ENCODE data around the gene NAGS. TPM values are rescaled to one million over a fixed set of nuclear protein-coding genes. Genes with fewer than 3 reads are reported as not detected.

NAGS gene
- total RNA-seq, 1 experiment from 2014 or later, result 10.0 TPM

DNA sequence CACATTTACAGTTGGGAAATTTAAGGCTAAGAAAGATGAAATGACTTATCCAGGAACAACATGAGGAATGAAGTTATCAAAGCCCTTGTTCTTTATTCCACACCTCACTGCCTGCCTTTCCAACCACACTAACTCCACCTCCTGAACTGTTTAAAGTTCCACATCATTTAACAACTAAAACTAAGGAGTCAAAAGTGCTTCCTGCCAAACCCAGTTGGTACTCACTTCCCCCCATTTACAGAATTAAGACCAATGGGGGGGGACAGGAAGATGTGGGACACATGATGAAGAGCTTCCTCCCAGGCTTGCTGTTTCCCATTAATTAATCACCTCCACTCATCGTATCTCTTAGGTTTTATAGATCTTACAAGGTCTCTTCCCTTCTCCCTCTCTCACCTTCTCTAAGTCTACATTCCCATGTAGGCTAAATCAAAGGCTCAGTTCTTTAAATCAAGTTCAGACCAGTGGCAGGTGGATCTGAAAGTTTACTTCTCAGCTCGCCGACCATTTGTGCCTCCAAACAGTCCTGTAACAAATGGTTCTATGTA lies 29.5 kb downstream of the NAGS start:
- TF ChIP-seq, protein P1, sequence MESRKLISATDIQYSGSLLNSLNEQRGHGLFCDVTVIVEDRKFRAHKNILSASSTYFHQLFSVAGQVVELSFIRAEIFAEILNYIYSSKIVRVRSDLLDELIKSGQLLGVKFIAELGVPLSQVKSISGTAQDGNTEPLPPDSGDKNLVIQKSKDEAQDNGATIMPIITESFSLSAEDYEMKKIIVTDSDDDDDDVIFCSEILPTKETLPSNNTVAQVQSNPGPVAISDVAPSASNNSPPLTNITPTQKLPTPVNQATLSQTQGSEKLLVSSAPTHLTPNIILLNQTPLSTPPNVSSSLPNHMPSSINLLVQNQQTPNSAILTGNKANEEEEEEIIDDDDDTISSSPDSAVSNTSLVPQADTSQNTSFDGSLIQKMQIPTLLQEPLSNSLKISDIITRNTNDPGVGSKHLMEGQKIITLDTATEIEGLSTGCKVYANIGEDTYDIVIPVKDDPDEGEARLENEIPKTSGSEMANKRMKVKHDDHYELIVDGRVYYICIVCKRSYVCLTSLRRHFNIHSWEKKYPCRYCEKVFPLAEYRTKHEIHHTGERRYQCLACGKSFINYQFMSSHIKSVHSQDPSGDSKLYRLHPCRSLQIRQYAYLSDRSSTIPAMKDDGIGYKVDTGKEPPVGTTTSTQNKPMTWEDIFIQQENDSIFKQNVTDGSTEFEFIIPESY (IDR thresholded peaks at IDR 0.05; ENCODE audit: extremely low read depth, insufficient replicate concordance, low read length), result no peak
- no peak for TF ChIP-seq CEBPB (IDR thresholded peaks at IDR 0.05; ENCODE audit: low read depth)
- no peak for TF ChIP-seq ZFX (IDR thresholded peaks at IDR 0.05)
- TF ChIP-seq RAD21 (IDR thresholded peaks at IDR 0.05; ENCODE audit: low read depth), result no peak
- TF ChIP-seq EZH2phosphoT487 (IDR thresholded peaks at IDR 0.05; ENCODE audit: borderline replicate concordance), result no peak
- TF ChIP-seq EGR1 (IDR thresholded peaks at IDR 0.05; ENCODE audit: low read depth), result no peak
- TF ChIP-seq, protein P2, sequence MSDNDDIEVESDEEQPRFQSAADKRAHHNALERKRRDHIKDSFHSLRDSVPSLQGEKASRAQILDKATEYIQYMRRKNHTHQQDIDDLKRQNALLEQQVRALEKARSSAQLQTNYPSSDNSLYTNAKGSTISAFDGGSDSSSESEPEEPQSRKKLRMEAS (IDR thresholded peaks at IDR 0.05), result no peak
- no peak for TF ChIP-seq SRF (IDR thresholded peaks at IDR 0.05; ENCODE audit: low read depth)
- TF ChIP-seq POLR2AphosphoS5 (IDR thresholded peaks at IDR 0.05; ENCODE audit: low read depth, low read length), result no peak
- TF ChIP-seq, protein P3, sequence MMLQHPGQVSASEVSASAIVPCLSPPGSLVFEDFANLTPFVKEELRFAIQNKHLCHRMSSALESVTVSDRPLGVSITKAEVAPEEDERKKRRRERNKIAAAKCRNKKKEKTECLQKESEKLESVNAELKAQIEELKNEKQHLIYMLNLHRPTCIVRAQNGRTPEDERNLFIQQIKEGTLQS (IDR thresholded peaks at IDR 0.05), result no peak
- TF ChIP-seq SIN3A (IDR thresholded peaks at IDR 0.05; ENCODE audit: low read depth), result no peak
- TF ChIP-seq, protein P4, sequence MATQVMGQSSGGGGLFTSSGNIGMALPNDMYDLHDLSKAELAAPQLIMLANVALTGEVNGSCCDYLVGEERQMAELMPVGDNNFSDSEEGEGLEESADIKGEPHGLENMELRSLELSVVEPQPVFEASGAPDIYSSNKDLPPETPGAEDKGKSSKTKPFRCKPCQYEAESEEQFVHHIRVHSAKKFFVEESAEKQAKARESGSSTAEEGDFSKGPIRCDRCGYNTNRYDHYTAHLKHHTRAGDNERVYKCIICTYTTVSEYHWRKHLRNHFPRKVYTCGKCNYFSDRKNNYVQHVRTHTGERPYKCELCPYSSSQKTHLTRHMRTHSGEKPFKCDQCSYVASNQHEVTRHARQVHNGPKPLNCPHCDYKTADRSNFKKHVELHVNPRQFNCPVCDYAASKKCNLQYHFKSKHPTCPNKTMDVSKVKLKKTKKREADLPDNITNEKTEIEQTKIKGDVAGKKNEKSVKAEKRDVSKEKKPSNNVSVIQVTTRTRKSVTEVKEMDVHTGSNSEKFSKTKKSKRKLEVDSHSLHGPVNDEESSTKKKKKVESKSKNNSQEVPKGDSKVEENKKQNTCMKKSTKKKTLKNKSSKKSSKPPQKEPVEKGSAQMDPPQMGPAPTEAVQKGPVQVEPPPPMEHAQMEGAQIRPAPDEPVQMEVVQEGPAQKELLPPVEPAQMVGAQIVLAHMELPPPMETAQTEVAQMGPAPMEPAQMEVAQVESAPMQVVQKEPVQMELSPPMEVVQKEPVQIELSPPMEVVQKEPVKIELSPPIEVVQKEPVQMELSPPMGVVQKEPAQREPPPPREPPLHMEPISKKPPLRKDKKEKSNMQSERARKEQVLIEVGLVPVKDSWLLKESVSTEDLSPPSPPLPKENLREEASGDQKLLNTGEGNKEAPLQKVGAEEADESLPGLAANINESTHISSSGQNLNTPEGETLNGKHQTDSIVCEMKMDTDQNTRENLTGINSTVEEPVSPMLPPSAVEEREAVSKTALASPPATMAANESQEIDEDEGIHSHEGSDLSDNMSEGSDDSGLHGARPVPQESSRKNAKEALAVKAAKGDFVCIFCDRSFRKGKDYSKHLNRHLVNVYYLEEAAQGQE (IDR thresholded peaks at IDR 0.05; ENCODE audit: low read depth), result no peak
- no peak for TF ChIP-seq ELF1 (IDR thresholded peaks at IDR 0.05; ENCODE audit: borderline replicate concordance, low read depth)
- TF ChIP-seq YY1 (IDR thresholded peaks at IDR 0.05; ENCODE audit: extremely low read depth, insufficient replicate concordance, low read depth, low read length), result no peak
- no peak for TF ChIP-seq ZNF274 (IDR thresholded peaks at IDR 0.05; ENCODE audit: low read depth, low read length)
- TF ChIP-seq, protein P5, sequence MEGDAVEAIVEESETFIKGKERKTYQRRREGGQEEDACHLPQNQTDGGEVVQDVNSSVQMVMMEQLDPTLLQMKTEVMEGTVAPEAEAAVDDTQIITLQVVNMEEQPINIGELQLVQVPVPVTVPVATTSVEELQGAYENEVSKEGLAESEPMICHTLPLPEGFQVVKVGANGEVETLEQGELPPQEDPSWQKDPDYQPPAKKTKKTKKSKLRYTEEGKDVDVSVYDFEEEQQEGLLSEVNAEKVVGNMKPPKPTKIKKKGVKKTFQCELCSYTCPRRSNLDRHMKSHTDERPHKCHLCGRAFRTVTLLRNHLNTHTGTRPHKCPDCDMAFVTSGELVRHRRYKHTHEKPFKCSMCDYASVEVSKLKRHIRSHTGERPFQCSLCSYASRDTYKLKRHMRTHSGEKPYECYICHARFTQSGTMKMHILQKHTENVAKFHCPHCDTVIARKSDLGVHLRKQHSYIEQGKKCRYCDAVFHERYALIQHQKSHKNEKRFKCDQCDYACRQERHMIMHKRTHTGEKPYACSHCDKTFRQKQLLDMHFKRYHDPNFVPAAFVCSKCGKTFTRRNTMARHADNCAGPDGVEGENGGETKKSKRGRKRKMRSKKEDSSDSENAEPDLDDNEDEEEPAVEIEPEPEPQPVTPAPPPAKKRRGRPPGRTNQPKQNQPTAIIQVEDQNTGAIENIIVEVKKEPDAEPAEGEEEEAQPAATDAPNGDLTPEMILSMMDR (IDR thresholded peaks at IDR 0.05 in 2 of 3, conservative IDR thresholded peaks at IDR 0.05 in 1 of 3; ENCODE audit: borderline replicate concordance in 1 of 3, insufficient read depth in 1 of 3, low read depth in 2 of 3, low read length in 2 of 3), result no peak
- no peaks in the 10 kb centered on the region for H3K9me2 ChIP-seq (ENCODE audit: insufficient read depth)
- ChIA-PET POLR2A (no interaction called here), CTCF (no interaction called here), RAD21 (ENCODE audit: low non-redundant PET in 1 of 2, low total read pairs in 2 of 2, uncharacterized antibody in 2 of 2, unreplicated experiment in 2 of 2) (no interaction called here)
- H3K4me3 ChIP-seq (replicated peaks in 1 of 2; ENCODE audit: low read depth in 1 of 2, low read length in 2 of 2), result no peak overlapping the region
- intact Hi-C loops (cut with micrococcal nuclease), result no loop called here
- no peak overlapping the region for H3K9ac ChIP-seq (ENCODE audit: low read length)
- no peaks in the 10 kb centered on the region for H3K4me1 ChIP-seq (ENCODE audit: control insufficient read depth in 1 of 2, insufficient read depth in 2 of 2, low read length in 2 of 2)
- no peaks in the 10 kb centered on the region for H3K9me3 ChIP-seq (ENCODE audit: control insufficient read depth in 1 of 2, insufficient read depth in 1 of 2, low read depth in 1 of 2, low read length in 2 of 2)
- ATAC-seq, result no peak
- 0 out of 2 replicates have a peak, but pooled peaks cover 5% of the 10 kb centered on the region for H4K20me1 ChIP-seq (ENCODE audit: insufficient read depth)
- H3K36me3 ChIP-seq (ENCODE audit: control insufficient read depth in 1 of 2, insufficient read depth in 2 of 2, low read length in 2 of 2), result peaks cover 41 to 43% of the 10 kb centered on the region in 2 experiments; a peak in 3 of 4 replicates
- H3K4me2 ChIP-seq (ENCODE audit: low read length), result no peak overlapping the region
- no peaks in the 10 kb centered on the region for H3K27me3 ChIP-seq (ENCODE audit: insufficient read depth, low read length)
- H2AFZ ChIP-seq (ENCODE audit: low read depth, low read length, poor library complexity, severe bottlenecking), result no peak overlapping the region
- no TSS peak for BruUV-seq (replicated peaks)
- DNase-seq (ENCODE audit: low read depth, low spot score), result no peak
- H3K79me2 ChIP-seq (ENCODE audit: insufficient read depth, low read length), result peaks cover 23% of the 10 kb centered on the region; the same call in 1 of the 2 replicates
- no peak overlapping the region for H3K27ac ChIP-seq (ENCODE audit: low read depth, low read length)

Data from HCT116 (cell line).